Astrocyte (in vitro differentiated cells and primary cell): ENCODE data around the gene USP17L30.
"Not testable (repeated sequence)": the region's sequence is repeated elsewhere in the genome, so short reads cannot be mapped to it uniquely, and the experiment has no call there.

Experiments used
- EZH2 ChIP-seq: IDR thresholded peaks from 2 replicates; pipeline ENCODE4 v1.6.1; 2012; ENCODE audit warnings: mild to moderate bottlenecking, low read length, inconsistent platforms; ENCODE audit not compliant: insufficient read depth
- TF ChIP-seq, protein P1 (sequence below): IDR thresholded peaks from 2 replicates; pipeline ENCODE4 v1.5.1; 2011; ENCODE audit warnings: low read depth, mild to moderate bottlenecking, inconsistent platforms, low read length, moderate library complexity; ENCODE audit not compliant: insufficient read depth

DNA sequence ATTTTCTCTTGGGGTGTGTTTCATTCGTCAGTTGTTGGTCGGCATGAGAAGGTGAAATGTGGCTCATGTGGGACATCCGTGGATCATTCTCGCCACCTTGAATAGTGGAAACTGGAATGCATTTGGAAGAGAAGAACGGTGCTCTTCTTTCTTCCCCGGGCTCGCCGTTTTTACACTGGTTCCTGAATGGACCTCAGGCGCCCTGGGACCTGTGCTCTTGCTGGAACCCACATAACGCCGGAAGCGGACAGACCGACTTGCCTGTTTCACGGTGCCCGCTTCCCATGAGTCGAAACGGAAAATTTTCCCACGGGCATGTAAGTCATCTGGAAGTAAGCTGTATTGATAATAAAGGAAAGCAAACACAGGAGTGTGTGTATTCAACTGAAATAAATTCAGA, 12.1 kb upstream of the USP17L30 start:
- TF ChIP-seq, protein P1, sequence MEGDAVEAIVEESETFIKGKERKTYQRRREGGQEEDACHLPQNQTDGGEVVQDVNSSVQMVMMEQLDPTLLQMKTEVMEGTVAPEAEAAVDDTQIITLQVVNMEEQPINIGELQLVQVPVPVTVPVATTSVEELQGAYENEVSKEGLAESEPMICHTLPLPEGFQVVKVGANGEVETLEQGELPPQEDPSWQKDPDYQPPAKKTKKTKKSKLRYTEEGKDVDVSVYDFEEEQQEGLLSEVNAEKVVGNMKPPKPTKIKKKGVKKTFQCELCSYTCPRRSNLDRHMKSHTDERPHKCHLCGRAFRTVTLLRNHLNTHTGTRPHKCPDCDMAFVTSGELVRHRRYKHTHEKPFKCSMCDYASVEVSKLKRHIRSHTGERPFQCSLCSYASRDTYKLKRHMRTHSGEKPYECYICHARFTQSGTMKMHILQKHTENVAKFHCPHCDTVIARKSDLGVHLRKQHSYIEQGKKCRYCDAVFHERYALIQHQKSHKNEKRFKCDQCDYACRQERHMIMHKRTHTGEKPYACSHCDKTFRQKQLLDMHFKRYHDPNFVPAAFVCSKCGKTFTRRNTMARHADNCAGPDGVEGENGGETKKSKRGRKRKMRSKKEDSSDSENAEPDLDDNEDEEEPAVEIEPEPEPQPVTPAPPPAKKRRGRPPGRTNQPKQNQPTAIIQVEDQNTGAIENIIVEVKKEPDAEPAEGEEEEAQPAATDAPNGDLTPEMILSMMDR: not testable (repeated sequence)
- TF ChIP-seq EZH2: not testable (repeated sequence)
